Testis (tissue), 3 donors: ENCODE results near the gene SMAD3. TPM values are rescaled to one million over a fixed set of nuclear protein-coding genes. Genes with fewer than 3 reads are reported as not detected.

ENCODE experiments used
- DNase-seq: peaks from one replicate; pipeline ENCODE4 v3.0.0-alpha.2; 2019
- H3K27ac ChIP-seq, 2 donors: fragments of 200-600 bp; sonication (generic); one replicate each; pipeline ENCODE4 v1.5.1; 2019
- H3K27me3 ChIP-seq: fragments of 200-600 bp; sonication (generic); one replicate; pipeline ENCODE4 v1.5.1; 2019
- H3K36me3 ChIP-seq: fragments of 200-600 bp; sonication (generic); one replicate; pipeline ENCODE4 v1.5.1; 2017; ENCODE audit warnings: low read depth; ENCODE audit errors: missing control alignments
- H3K4me1 ChIP-seq: fragments of 200-600 bp; sonication (generic); one replicate; pipeline ENCODE4 v1.5.1; 2019
- H3K4me3 ChIP-seq, 2 donors: fragments of 200-600 bp; sonication (generic); one replicate each; pipeline ENCODE4 v1.5.1; 2017 to 2019
- H3K9me3 ChIP-seq: fragments of 200-600 bp; sonication (generic); one replicate; pipeline ENCODE4 v1.5.1; 2017
- CTCF ChIP-seq, 3 experiments: fragments of 450-650 bp in 2 of 3; fragments of 200-600 bp in 1 of 3; sonication (generic) in 1 of 3; IDR thresholded peaks; one replicate each; pipeline ENCODE4 v1.5.1; 2016 to 2019; ENCODE audit warnings: antibody characterized with exemption in 3 of 3, mild to moderate bottlenecking in 2 of 3, moderate library complexity in 1 of 3
- POLR2A ChIP-seq: fragments of 450-650 bp; IDR thresholded peaks from one replicate; pipeline ENCODE4 v1.6.1; 2017; ENCODE audit warnings: antibody characterized with exemption, mild to moderate bottlenecking, moderate library complexity
- WGBS, 2 donors: methylation state at CpG; one replicate each; pipeline ENCODE4 v1.1.5; 2018; 5-methylcytosine and 5-hydroxymethylcytosine counted together
- intact Hi-C: fragments of 100-400 bp; cut with DNase I; formaldehyde crosslinking; loops from one replicate; pipeline ENCODE4 v1.15.1; 2023; ENCODE audit warnings: low total_unique reads
- polyA plus RNA-seq: library from polyadenylated mRNA; stranded (reverse); fragments of 350-450 nt; fragmentation: Illumina TruSeq; extraction: RNeasy Lipid Tissue Mini Kit (QIAGEN cat#74804); gene quantifications from one replicate; pipeline ENCODE4 v1.2.3, GENCODE V29; 2014; ENCODE audit warnings: low read depth, low replicate concordance; ENCODE audit not compliant: insufficient read depth
- total RNA-seq, 2 donors: library from RNA; depleted of rRNA; stranded (reverse); fragments of >200 nt; gene quantifications; one replicate each; pipeline ENCODE4 v1.2.3, GENCODE V29; 2016

Gene SMAD3
- total and polyA plus RNA-seq, 3 donors from 2014 or later: 11.4 to 31.6 (median 18.7) TPM

GRCh38 chr15:67225336-67225735, 159.9 kb downstream of the SMAD3 start:
- no peak for TF ChIP-seq POLR2A
- no peak for TF ChIP-seq CTCF (IDR thresholded peaks at IDR 0.05)
- WGBS, 2 donors: 96 to 98% methylated on average over 2 of the region's 2 CpGs
- Histone ChIP-seq H3K27me3 (no peaks in the 10 kb centered on the region), H3K36me3 (no peaks in the 10 kb centered on the region), H3K4me3 (no peak overlapping the region), H3K27ac (no peak overlapping the region), H3K4me1 (no peaks in the 10 kb centered on the region), H3K9me3 (no peaks in the 10 kb centered on the region)
- no peak for DNase-seq
- intact Hi-C loops: no loop called here

DNA sequence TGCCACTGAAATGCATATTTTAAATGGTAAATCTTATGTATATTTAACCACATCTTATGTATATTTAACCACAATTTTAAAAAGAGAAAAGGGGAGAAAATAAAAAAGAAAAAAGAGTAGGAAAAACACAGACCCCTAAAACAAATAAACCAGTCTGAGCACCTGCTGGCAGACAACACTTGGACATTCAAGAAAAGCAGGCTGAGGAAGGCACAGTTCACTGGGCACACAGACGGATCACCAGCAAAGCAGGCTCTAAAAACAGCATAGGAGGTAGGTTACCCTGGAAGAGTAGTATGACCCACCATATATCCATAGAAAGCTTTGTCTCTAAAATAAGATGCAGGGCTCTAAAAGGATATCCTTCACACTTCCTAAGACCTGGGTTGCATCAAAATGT, 162.0 kb downstream of the SMAD3 start:
- Histone ChIP-seq H3K4me1 (no peaks in the 10 kb centered on the region), H3K36me3 (no peaks in the 10 kb centered on the region), H3K4me3 (no peak overlapping the region), H3K27ac (no peak overlapping the region), H3K27me3 (no peaks in the 10 kb centered on the region), H3K9me3 (no peaks in the 10 kb centered on the region)
- intact Hi-C loops: no loop called here
- TF ChIP-seq POLR2A: no peak
- no peak for TF ChIP-seq CTCF (IDR thresholded peaks at IDR 0.05)
- 95 to 97% methylated on average over 1 of the region's 1 CpG for WGBS, 2 donors
- no peak for DNase-seq

- Histone ChIP-seq H3K4me3 (no peak overlapping the region), H3K27ac (no peak overlapping the region), H3K9me3 (no peaks in the 10 kb centered on the region), H3K27me3 (no peaks in the 10 kb centered on the region), H3K36me3 (no peaks in the 10 kb centered on the region), H3K4me1 (no peaks in the 10 kb centered on the region)
- intact Hi-C loops: no loop called here
- DNase-seq: no peak
- no peak for TF ChIP-seq POLR2A
- no peak for TF ChIP-seq CTCF (IDR thresholded peaks at IDR 0.05)
- 96 to 98% methylated on average over 1 of the region's 1 CpG for WGBS, 2 donors
These were observed 162.4 kb downstream of the SMAD3 start for GRCh38 chr15:67227846-67228245.

DNA sequence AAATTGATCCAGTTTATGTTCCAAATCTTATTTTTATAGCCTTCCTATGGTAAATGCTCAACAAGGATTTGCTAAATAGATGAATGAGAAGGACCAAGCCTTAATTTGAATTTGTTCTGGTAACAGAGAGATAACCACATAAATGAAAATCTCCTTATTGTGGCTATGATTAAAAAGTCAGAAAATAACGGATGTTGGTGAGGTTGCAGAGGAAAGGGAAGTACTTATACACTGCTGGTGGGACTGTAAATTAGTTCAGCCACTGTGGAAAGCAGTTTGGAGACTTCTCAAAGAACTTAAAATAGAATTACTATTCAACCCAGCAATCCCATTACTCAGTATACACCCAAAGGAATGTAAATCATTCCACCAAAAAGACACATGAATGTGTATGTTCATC, 162.9 kb downstream of the SMAD3 start:
- Histone ChIP-seq H3K27me3 (no peaks in the 10 kb centered on the region), H3K27ac (no peak overlapping the region), H3K9me3 (no peaks in the 10 kb centered on the region), H3K4me1 (no peaks in the 10 kb centered on the region), H3K36me3 (no peaks in the 10 kb centered on the region), H3K4me3 (no peak overlapping the region)
- TF ChIP-seq CTCF (IDR thresholded peaks at IDR 0.05): no peak
- TF ChIP-seq POLR2A: no peak
- 77 to 85% methylated on average over 1 of the region's 1 CpG for WGBS, 2 donors
- no peak for DNase-seq
- intact Hi-C loops: no loop called here

- intact Hi-C loops: no loop called here
- no peaks in the 10 kb centered on the region for H3K27me3 ChIP-seq
- H3K4me1 ChIP-seq: no peaks in the 10 kb centered on the region
- no peaks in the 10 kb centered on the region for H3K9me3 ChIP-seq
- H3K36me3 ChIP-seq: no peaks in the 10 kb centered on the region
- no peak overlapping the region for H3K4me3 ChIP-seq
- WGBS, 2 donors: 98 to 100% methylated on average over 2 of the region's 2 CpGs
- TF ChIP-seq CTCF (IDR thresholded peaks at IDR 0.05): no peak
- no peak for TF ChIP-seq POLR2A
- no peak overlapping the region for H3K27ac ChIP-seq
- no peak for DNase-seq
These were observed 165.1 kb downstream of the SMAD3 start for GRCh38 chr15:67230504-67230903.
